Measurements from ENCODE around the gene DCP1A.

DCP1A gene

DNA sequence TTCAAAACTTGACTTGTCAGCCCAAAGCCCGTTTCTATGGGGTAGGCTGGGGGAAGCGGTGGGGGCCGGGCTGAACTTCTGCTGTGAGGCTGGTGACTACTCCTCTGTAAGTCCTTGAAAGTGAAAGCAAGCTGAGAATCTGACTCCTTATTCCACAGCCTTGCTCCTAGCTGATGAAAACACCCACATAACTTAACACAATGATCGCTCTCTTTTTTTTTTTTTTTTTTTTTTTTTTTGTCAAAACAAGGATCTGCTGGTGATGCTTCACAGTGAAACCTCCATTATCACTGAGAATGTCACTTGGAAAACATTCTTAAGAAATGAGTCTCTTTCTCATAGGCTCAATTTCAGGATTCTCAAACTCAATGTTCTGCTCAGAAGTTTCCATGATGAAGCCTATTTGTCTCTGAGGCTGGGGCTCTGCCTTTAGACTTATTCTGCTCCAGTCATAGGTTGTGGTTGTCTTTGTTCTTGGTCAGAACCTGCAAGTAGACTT is 60.2 kb downstream of the DCP1A start:
- no peaks in the 10 kb centered on the region for H3K9me2 ChIP-seq (replicated peaks; ENCODE audit: insufficient read depth, low read length)
- no peak overlapping the region for H3K9ac ChIP-seq (ENCODE audit: low read length)
- H3K27ac ChIP-seq (ENCODE audit: low read depth, low read length), result no peak overlapping the region
- H3K4me2 ChIP-seq (ENCODE audit: low read depth, low read length, poor library complexity, severe bottlenecking), result no peak overlapping the region
- no peaks in the 10 kb centered on the region for H3K9me3 ChIP-seq (ENCODE audit: insufficient read depth, low read length)
- no peaks in the 10 kb centered on the region for H3K36me3 ChIP-seq (ENCODE audit: low read length)
- no peaks in the 10 kb centered on the region for H3K27me3 ChIP-seq (ENCODE audit: low read length)
- TF ChIP-seq, protein P1, sequence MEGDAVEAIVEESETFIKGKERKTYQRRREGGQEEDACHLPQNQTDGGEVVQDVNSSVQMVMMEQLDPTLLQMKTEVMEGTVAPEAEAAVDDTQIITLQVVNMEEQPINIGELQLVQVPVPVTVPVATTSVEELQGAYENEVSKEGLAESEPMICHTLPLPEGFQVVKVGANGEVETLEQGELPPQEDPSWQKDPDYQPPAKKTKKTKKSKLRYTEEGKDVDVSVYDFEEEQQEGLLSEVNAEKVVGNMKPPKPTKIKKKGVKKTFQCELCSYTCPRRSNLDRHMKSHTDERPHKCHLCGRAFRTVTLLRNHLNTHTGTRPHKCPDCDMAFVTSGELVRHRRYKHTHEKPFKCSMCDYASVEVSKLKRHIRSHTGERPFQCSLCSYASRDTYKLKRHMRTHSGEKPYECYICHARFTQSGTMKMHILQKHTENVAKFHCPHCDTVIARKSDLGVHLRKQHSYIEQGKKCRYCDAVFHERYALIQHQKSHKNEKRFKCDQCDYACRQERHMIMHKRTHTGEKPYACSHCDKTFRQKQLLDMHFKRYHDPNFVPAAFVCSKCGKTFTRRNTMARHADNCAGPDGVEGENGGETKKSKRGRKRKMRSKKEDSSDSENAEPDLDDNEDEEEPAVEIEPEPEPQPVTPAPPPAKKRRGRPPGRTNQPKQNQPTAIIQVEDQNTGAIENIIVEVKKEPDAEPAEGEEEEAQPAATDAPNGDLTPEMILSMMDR (IDR thresholded peaks at IDR 0.05; ENCODE audit: insufficient read depth, low read length, poor library complexity, severe bottlenecking), result no peak
- TF ChIP-seq EZH2phosphoT487 (conservative IDR thresholded peaks at IDR 0.05; ENCODE audit: low read length), result no peak
- no peak overlapping the region for H3K4me3 ChIP-seq (ENCODE audit: insufficient read depth, low read length, poor library complexity, severe bottlenecking)
- H4K20me1 ChIP-seq (ENCODE audit: low read depth, low read length), result no peaks in the 10 kb centered on the region
- H3K79me2 ChIP-seq (ENCODE audit: insufficient read depth, low read length), result no peaks in the 10 kb centered on the region
- H2AFZ ChIP-seq (ENCODE audit: low read depth, low read length, severe bottlenecking), result no peak overlapping the region
- H3F3A ChIP-seq (ENCODE audit: insufficient read depth), result 0 out of 2 replicates have a peak, but pooled peaks cover 4% of the 10 kb centered on the region

DNA sequence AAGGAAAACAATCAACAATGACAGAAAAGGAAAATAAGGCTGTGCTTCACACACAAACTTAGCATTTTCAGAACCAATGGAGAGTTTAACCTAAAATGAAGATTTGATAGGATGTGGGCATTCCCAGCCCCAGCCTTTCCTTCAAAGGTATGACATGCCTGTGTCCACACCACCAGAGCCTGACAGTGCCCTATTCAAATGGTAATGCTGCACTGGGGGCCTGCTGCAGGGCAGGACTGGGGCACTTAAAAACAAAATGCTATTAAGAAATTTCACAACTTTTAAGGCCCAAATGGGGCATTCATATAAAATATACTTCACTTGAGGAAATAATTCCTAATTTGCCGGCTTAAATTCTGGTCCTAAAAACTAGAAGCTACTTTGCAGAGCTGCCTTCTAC is 60.6 kb downstream of the DCP1A start:
- TF ChIP-seq, protein P1 (IDR thresholded peaks at IDR 0.05; ENCODE audit: insufficient read depth, low read length, poor library complexity, severe bottlenecking), result no peak
- no peak for TF ChIP-seq EZH2phosphoT487 (conservative IDR thresholded peaks at IDR 0.05; ENCODE audit: low read length)
- no peaks in the 10 kb centered on the region for H3K27me3 ChIP-seq (ENCODE audit: low read length)
- H3K79me2 ChIP-seq (ENCODE audit: insufficient read depth, low read length), result no peaks in the 10 kb centered on the region
- H2AFZ ChIP-seq (ENCODE audit: low read depth, low read length, severe bottlenecking), result no peak overlapping the region
- H4K20me1 ChIP-seq (ENCODE audit: low read depth, low read length), result no peaks in the 10 kb centered on the region
- no peak overlapping the region for H3K27ac ChIP-seq (ENCODE audit: low read depth, low read length)
- no peak overlapping the region for H3K9ac ChIP-seq (ENCODE audit: low read length)
- no peaks in the 10 kb centered on the region for H3K9me3 ChIP-seq (ENCODE audit: insufficient read depth, low read length)
- no peaks in the 10 kb centered on the region for H3K9me2 ChIP-seq (replicated peaks; ENCODE audit: insufficient read depth, low read length)
- H3F3A ChIP-seq (ENCODE audit: insufficient read depth), result 0 out of 2 replicates have a peak, but pooled peaks cover 4% of the 10 kb centered on the region
- no peak overlapping the region for H3K4me3 ChIP-seq (ENCODE audit: insufficient read depth, low read length, poor library complexity, severe bottlenecking)
- no peak overlapping the region for H3K4me2 ChIP-seq (ENCODE audit: low read depth, low read length, poor library complexity, severe bottlenecking)
- no peaks in the 10 kb centered on the region for H3K36me3 ChIP-seq (ENCODE audit: low read length)

DNA sequence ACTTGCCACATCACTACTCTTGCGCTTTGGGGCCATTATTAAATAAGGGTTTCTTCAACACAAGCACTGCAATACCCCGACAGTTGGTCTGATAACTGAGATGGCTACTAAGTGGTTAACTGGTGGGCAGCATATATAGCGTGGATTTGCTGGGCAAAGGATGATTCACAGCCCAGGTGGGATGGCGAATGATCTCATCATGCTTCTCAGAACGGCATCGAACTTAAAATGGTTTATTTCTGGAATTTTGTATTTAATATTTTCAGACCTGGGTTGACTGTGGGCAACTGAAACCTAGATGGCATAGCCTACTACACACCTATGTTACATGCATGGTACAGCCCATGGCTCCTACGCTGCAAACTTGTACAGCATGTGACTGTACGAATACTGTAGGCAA is 64.8 kb downstream of the DCP1A start:
- H3K27me3 ChIP-seq (ENCODE audit: low read length), result no peaks in the 10 kb centered on the region
- H3K9me3 ChIP-seq (ENCODE audit: insufficient read depth, low read length), result no peaks in the 10 kb centered on the region
- no peaks in the 10 kb centered on the region for H3K36me3 ChIP-seq (ENCODE audit: low read length)
- no peak for TF ChIP-seq EZH2phosphoT487 (conservative IDR thresholded peaks at IDR 0.05; ENCODE audit: low read length)
- TF ChIP-seq, protein P1 (IDR thresholded peaks at IDR 0.05; ENCODE audit: insufficient read depth, low read length, poor library complexity, severe bottlenecking), result no peak
- H3K9ac ChIP-seq (ENCODE audit: low read length), result no peak overlapping the region
- no peak overlapping the region for H2AFZ ChIP-seq (ENCODE audit: low read depth, low read length, severe bottlenecking)
- 0 out of 2 replicates have a peak, but pooled peaks cover 4% of the 10 kb centered on the region for H3F3A ChIP-seq (ENCODE audit: insufficient read depth)
- no peaks in the 10 kb centered on the region for H3K9me2 ChIP-seq (replicated peaks; ENCODE audit: insufficient read depth, low read length)
- H3K79me2 ChIP-seq (ENCODE audit: insufficient read depth, low read length), result no peaks in the 10 kb centered on the region
- no peak overlapping the region for H3K4me3 ChIP-seq (ENCODE audit: insufficient read depth, low read length, poor library complexity, severe bottlenecking)
- H4K20me1 ChIP-seq (ENCODE audit: low read depth, low read length), result no peaks in the 10 kb centered on the region
- H3K27ac ChIP-seq (ENCODE audit: low read depth, low read length), result no peak overlapping the region
- no peak overlapping the region for H3K4me2 ChIP-seq (ENCODE audit: low read depth, low read length, poor library complexity, severe bottlenecking)
